ENCODE results near the gene CCSER1. TPM values are rescaled to one million over a fixed set of nuclear protein-coding genes. Genes with fewer than 3 reads are reported as not detected.

CCSER1 gene
- total and polyA plus RNA-seq, 2 of the 8 experiments (the other 6 are each of a cell fraction or from before 2014, with no cell fraction given) = 0.26 to 0.84 TPM

DNA sequence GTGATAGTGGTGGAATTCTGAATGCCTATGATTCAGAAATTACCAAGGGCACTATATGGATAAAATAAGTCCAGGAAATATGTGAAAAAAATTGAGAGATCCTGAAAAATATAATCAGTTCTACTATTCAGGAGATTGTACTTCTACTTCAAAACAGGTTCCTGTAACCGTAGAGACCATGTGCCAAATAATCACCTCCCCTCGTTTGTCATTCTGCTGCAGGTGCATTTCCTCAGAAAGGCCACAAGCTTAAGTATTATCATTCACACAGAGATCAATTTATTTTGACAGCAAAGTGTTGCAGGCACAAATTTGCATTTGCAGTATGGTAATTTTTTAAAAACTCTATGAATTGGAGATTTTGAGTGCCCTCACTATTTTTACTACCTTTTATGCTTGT, 1000.0 kb downstream of the CCSER1 start:
- Histone ChIP-seq H3K27me3 (replicated peaks in 1 of 4; ENCODE audit: control insufficient read depth in 3 of 4, extremely low read depth in 1 of 4, insufficient read depth in 3 of 4, low read length in 3 of 4) (no peaks in the 10 kb centered on the region), H2AK5ac (ENCODE audit: low read depth, low read length) (no peak overlapping the region), H2BK120ac (replicated peaks; ENCODE audit: low read depth, low read length) (no peak overlapping the region), H3K23ac (ENCODE audit: insufficient read length) (no peak overlapping the region), H3K4ac (replicated peaks; ENCODE audit: insufficient read length, low read depth, low read length) (no peak overlapping the region), H3K56ac (replicated peaks; ENCODE audit: insufficient read length, low read depth, low read length) (no peak overlapping the region), H4K91ac (replicated peaks; ENCODE audit: insufficient read length, low read length) (no peak overlapping the region), H3K79me2 (ENCODE audit: control insufficient read depth in 1 of 2, insufficient read depth in 2 of 2, low read length in 2 of 2) (no peaks in the 10 kb centered on the region), H3K14ac (ENCODE audit: insufficient read length) (no peak overlapping the region), H2BK15ac (ENCODE audit: low read length) (no peak overlapping the region), H2AFZ (ENCODE audit: low read length) (no peak overlapping the region), H3K9me3 (ENCODE audit: insufficient read depth in 2 of 2, low read depth in 1 of 2, low read length in 1 of 2) (no peaks in the 10 kb centered on the region), H2BK20ac (ENCODE audit: low read length) (no peak overlapping the region), H3K27ac (ENCODE audit: low read depth, low read length) (no peak overlapping the region), H3K4me3 (ENCODE audit: extremely low read depth in 1 of 4, insufficient read depth in 2 of 4, low read depth in 3 of 4, low read length in 4 of 4) (no peak overlapping the region), H3K18ac (ENCODE audit: extremely low read depth, low read length) (no peak overlapping the region), H4K8ac (ENCODE audit: extremely low read depth, insufficient read depth, low read length) (no peak overlapping the region), H2BK12ac (ENCODE audit: low read depth, low read length) (no peak overlapping the region), H3K9ac (replicated peaks in 1 of 4; ENCODE audit: extremely low read depth in 1 of 4, low read depth in 3 of 4, low read length in 3 of 4) (no peak overlapping the region), H2BK5ac (ENCODE audit: low read depth, low read length) (no peak overlapping the region), H4K20me1 (replicated peaks in 1 of 2; ENCODE audit: control insufficient read depth in 1 of 2, insufficient read depth in 2 of 2, low read length in 2 of 2) (no peaks in the 10 kb centered on the region), H3K23me2 (ENCODE audit: low read depth, low read length) (no peaks in the 10 kb centered on the region), H3K79me1 (ENCODE audit: low read depth, low read length) (no peaks in the 10 kb centered on the region), H3K36me3 (ENCODE audit: control insufficient read depth in 2 of 4, insufficient read depth in 4 of 4, low read length in 3 of 4) (no peaks in the 10 kb centered on the region), H4K5ac (ENCODE audit: insufficient read length, low read depth, low read length) (no peak overlapping the region), H3K4me2 (ENCODE audit: insufficient read depth in 1 of 2, low read depth in 2 of 2, low read length in 2 of 2) (no peak overlapping the region), H3K4me1 (replicated peaks in 1 of 4; ENCODE audit: control insufficient read depth in 3 of 4, insufficient read depth in 4 of 4, low read length in 3 of 4) (peaks cover 0 to 5% (median 0%) of the 10 kb centered on the region in 4 experiments; a peak in 1 of 7 replicates)
- ChIA-PET POLR2A (ENCODE audit: partially characterized antibody) (no interaction called here), CTCF (ENCODE audit: partially characterized antibody) (no interaction called here)
- no peak for TF ChIP-seq RFX5 (IDR thresholded peaks at IDR 0.05; ENCODE audit: borderline replicate concordance, low read depth, low read length)
- TF ChIP-seq ASH2L (IDR thresholded peaks at IDR 0.05; ENCODE audit: low read length) = no peak
- TF ChIP-seq RXRA (IDR thresholded peaks at IDR 0.05; ENCODE audit: insufficient read depth, low read depth, low read length) = no peak
- WGBS, 2 experiments (ENCODE audit: extremely low coverage in 1 of 2, insufficient coverage in 1 of 2, insufficient read length in 1 of 2, insufficient replicate concordance in 2 of 2, low coverage in 1 of 2, low lambda C conversion rate in 2 of 2, missing lambda C conversion rate in 1 of 2) = 82% methylated on average over 2 of the region's 2 CpGs; no CpG with 5 or more reads in 1 of the 2 experiments
- FAIRE-seq = no peak
- DNase-seq (ENCODE audit: low read depth in 1 of 2, low spot score in 2 of 2) = no peak
